Choroid plexus epithelial cell (primary cell): ENCODE measurements around the gene NFX1.

Source experiments
- DNase-seq: peaks from one replicate; pipeline ENCODE4 v3.0.0-alpha.2; 2010; ENCODE audit warnings: low read depth
- H3K4me3 ChIP-seq: 2 replicates; pipeline ENCODE4 v1.5.1; 2011; ENCODE audit warnings: low read depth, mild to moderate bottlenecking, control low read depth, low read length, moderate library complexity
- CTCF ChIP-seq: conservative IDR thresholded peaks from 2 replicates; pipeline ENCODE4 v1.5.1; 2011; ENCODE audit warnings: low read depth, mild to moderate bottlenecking, control low read depth, inconsistent platforms, low read length, moderate library complexity

Gene NFX1

GRCh38 chr9:33256236-33256635, 34.1 kb upstream of the NFX1 start:
- no peak for DNase-seq
- no peak for TF ChIP-seq CTCF
- H3K4me3 ChIP-seq, result no peak overlapping the region

GRCh38 chr9:33257276-33257675, 33.0 kb upstream of the NFX1 start:
- DNase-seq, result no peak
- H3K4me3 ChIP-seq, result no peak overlapping the region
- no peak for TF ChIP-seq CTCF

- TF ChIP-seq CTCF, result no peak
- H3K4me3 ChIP-seq, result no peak overlapping the region
- no peak for DNase-seq
Observed at GRCh38 chr9:33260372-33260771, 29.9 kb upstream of the NFX1 start.

GRCh38 chr9:33263131-33264002, 26.9 kb upstream of the NFX1 start:
- DNase-seq, result peak; percentile 29
- TF ChIP-seq CTCF, result no peak
- peak overlapping the region; percentile 79 for H3K4me3 ChIP-seq

- DNase-seq, result peak; percentile 10
- peak overlapping the region; percentile 79 for H3K4me3 ChIP-seq
- no peak for TF ChIP-seq CTCF
Observed at GRCh38 chr9:33264003-33264472, 26.3 kb upstream of the NFX1 start.

- DNase-seq, result peak; percentile 100
- TF ChIP-seq CTCF, result peak; percentile 54
- H3K4me3 ChIP-seq, result peak within 1 kb of the TSS; percentile 83
Observed at GRCh38 chr9:33264473-33265177, 25.7 kb upstream of the NFX1 start, which contains the start of the genes BAG1 and CHMP5. Gene BAG1, minus strand, starts transcription at chr9:33264708. Gene CHMP5, plus strand, starts transcription at chr9:33265049. Its CDS starts 30 bp downstream, at chr9:33265079.
